22Rv1 (cell line): ENCODE data around the gene MALRD1.

Source experiments
- CTCF ChIP-seq: fragments of 450-650 bp; IDR thresholded peaks from 2 replicates; pipeline ENCODE4 v1.5.1; 2017; ENCODE audit warnings: mild to moderate bottlenecking
- ZFX ChIP-seq: fragments of 450-650 bp; IDR thresholded peaks from 2 replicates; pipeline ENCODE4 v1.6.1; 2017; ENCODE audit warnings: antibody characterized with exemption, borderline replicate concordance

GRCh38 chr10:19762026-19762425 lies 713.4 kb downstream of the MALRD1 start:
- TF ChIP-seq CTCF (no peak), ZFX (no peak)
